DND-41 (cell line): Measurements from ENCODE around the gene EPB41.

Source experiments
- ATAC-seq: fragments of 200-7000 bp; cut with Tn5 transposase; 3 replicates; pipeline ENCODE4 v1.9.1; 2021; ENCODE audit warnings: low read depth; ENCODE audit not compliant: insufficient read depth
- DNase-seq: peaks from one replicate; pipeline ENCODE4 v3.0.0-alpha.2; 2020
- H2AFZ ChIP-seq: 2 replicates; pipeline ENCODE4 v1.6.0; 2012; ENCODE audit warnings: low read depth, low read length
- H3K27ac ChIP-seq: 2 replicates; pipeline ENCODE4 v1.5.1; 2012; ENCODE audit warnings: low read length, inconsistent platforms
- H3K27me3 ChIP-seq: fragments of 200-600 bp; sonication (generic); 2 replicates; pipeline ENCODE4 v1.6.0; 2012; ENCODE audit warnings: low read length, mild to moderate bottlenecking, inconsistent platforms; ENCODE audit not compliant: insufficient read depth, poor library complexity
- H3K36me3 ChIP-seq: 2 replicates; pipeline ENCODE4 v1.5.1; 2012; ENCODE audit warnings: low read length, inconsistent platforms; ENCODE audit not compliant: insufficient read depth
- H3K4me1 ChIP-seq: 2 replicates; pipeline ENCODE4 v1.5.1; 2012; ENCODE audit warnings: mild to moderate bottlenecking, low read length; ENCODE audit not compliant: insufficient read depth
- H3K4me2 ChIP-seq: 2 replicates; pipeline ENCODE4 v1.6.0; 2012; ENCODE audit warnings: mild to moderate bottlenecking, moderate library complexity, low read length, inconsistent platforms; ENCODE audit not compliant: insufficient read depth
- H3K4me3 ChIP-seq, 2 experiments: fragments of 200-600 bp in 1 of 2; shearing (Covaris generic) in 1 of 2; 2 replicates each; pipeline ENCODE4 v1.5.1; 2012 to 2016; ENCODE audit warnings: inconsistent platforms in 2 of 2, low read length in 2 of 2, mild to moderate bottlenecking in 2 of 2, low read depth in 1 of 2, moderate library complexity in 1 of 2
- H3K79me2 ChIP-seq: 2 replicates; pipeline ENCODE4 v1.6.0; 2012; ENCODE audit warnings: low read length, inconsistent platforms; ENCODE audit not compliant: insufficient read depth
- H3K9ac ChIP-seq: 2 replicates; pipeline ENCODE4 v1.6.0; 2012; ENCODE audit warnings: low read depth, mild to moderate bottlenecking, inconsistent platforms, low read length, moderate library complexity
- H3K9me3 ChIP-seq: 2 replicates; pipeline ENCODE4 v1.5.1; 2012; ENCODE audit warnings: low read length, moderate library complexity, mild to moderate bottlenecking, inconsistent platforms; ENCODE audit not compliant: insufficient read depth, severe bottlenecking
- H4K20me1 ChIP-seq: 2 replicates; pipeline ENCODE4 v1.6.0; 2012; ENCODE audit warnings: low read length; ENCODE audit not compliant: insufficient read depth
- EZH2 ChIP-seq: IDR thresholded peaks from 3 replicates; pipeline ENCODE4 v1.6.1; 2012; ENCODE audit warnings: borderline replicate concordance, low read depth, mild to moderate bottlenecking, moderate library complexity, low read length, inconsistent platforms; ENCODE audit not compliant: severe bottlenecking
- TF ChIP-seq, protein P1 (sequence below): IDR thresholded peaks from 2 replicates; pipeline ENCODE4 v1.5.1; 2012; ENCODE audit warnings: borderline replicate concordance, low read length, moderate library complexity, mild to moderate bottlenecking; ENCODE audit not compliant: poor library complexity, severe bottlenecking; ENCODE audit errors: extremely low read depth

The EPB41 gene

DNA sequence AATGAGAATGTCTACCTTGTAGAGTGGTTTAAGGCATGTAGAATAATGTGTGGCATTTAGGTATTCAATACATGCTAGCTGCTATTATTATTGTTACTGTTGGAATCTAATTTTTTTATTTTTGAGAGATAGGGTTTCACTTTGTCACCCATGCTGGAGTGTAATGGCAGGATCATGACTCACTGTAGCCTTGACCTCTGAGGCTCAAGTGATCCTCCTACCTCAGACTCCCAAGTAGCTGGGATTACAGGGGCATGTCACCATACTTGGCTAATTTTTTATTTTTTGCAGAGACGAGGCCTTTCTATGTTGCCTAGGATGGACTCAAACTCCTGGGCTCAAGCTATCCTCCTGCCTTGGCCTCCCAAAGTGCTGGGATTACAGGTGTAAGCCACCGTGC is 61.9 kb downstream of the EPB41 start:
- Histone ChIP-seq H3K4me1 (peaks cover 19% of the 10 kb centered on the region), H3K27me3 (no peaks in the 10 kb centered on the region), H3K27ac (no peak overlapping the region), H2AFZ (no peak overlapping the region), H3K9me3 (no peaks in the 10 kb centered on the region), H3K36me3 (no peaks in the 10 kb centered on the region), H4K20me1 (peaks cover 8% of the 10 kb centered on the region; the same call in 1 of the 2 replicates), H3K79me2 (peaks cover 70% of the 10 kb centered on the region), H3K9ac (no peak overlapping the region), H3K4me3 (no peak overlapping the region), H3K4me2 (no peak overlapping the region)
- ATAC-seq (no peak), DNase-seq (no peak)
- TF ChIP-seq, protein P1, sequence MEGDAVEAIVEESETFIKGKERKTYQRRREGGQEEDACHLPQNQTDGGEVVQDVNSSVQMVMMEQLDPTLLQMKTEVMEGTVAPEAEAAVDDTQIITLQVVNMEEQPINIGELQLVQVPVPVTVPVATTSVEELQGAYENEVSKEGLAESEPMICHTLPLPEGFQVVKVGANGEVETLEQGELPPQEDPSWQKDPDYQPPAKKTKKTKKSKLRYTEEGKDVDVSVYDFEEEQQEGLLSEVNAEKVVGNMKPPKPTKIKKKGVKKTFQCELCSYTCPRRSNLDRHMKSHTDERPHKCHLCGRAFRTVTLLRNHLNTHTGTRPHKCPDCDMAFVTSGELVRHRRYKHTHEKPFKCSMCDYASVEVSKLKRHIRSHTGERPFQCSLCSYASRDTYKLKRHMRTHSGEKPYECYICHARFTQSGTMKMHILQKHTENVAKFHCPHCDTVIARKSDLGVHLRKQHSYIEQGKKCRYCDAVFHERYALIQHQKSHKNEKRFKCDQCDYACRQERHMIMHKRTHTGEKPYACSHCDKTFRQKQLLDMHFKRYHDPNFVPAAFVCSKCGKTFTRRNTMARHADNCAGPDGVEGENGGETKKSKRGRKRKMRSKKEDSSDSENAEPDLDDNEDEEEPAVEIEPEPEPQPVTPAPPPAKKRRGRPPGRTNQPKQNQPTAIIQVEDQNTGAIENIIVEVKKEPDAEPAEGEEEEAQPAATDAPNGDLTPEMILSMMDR = no peak
- TF ChIP-seq EZH2 = no peak

DNA sequence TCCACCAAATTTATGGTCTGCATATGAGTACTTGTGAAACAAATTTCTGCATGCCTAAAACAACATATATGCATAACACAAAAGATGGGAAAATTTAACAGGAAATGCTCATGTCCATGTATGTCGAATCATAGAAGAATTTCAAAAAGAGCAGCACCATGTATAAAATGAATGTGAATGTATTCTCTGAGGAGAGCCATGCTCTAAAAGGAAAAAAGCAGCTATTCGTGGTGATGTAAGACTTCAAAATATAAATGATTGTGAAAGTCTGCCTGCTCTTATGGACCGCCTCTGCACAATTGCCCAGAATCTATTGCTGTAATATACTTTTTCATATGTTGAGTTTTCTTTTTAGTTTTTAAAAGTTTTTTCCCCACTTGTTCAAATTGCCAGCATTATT is 66.8 kb downstream of the EPB41 start:
- Histone ChIP-seq H4K20me1 (peaks cover 7% of the 10 kb centered on the region; the same call in 1 of the 2 replicates), H3K36me3 (peaks cover 6% of the 10 kb centered on the region; the same call in 1 of the 2 replicates), H3K4me3 (no peak overlapping the region), H3K79me2 (peaks cover 65% of the 10 kb centered on the region), H3K9ac (no peak overlapping the region), H3K9me3 (peaks cover 12% of the 10 kb centered on the region), H3K27ac (no peak overlapping the region), H3K4me1 (no peaks in the 10 kb centered on the region), H3K4me2 (no peak overlapping the region), H2AFZ (no peak overlapping the region), H3K27me3 (no peaks in the 10 kb centered on the region)
- DNase-seq = no peak
- no peak for ATAC-seq
- no peak for TF ChIP-seq EZH2
- TF ChIP-seq, protein P1 = no peak

DNA sequence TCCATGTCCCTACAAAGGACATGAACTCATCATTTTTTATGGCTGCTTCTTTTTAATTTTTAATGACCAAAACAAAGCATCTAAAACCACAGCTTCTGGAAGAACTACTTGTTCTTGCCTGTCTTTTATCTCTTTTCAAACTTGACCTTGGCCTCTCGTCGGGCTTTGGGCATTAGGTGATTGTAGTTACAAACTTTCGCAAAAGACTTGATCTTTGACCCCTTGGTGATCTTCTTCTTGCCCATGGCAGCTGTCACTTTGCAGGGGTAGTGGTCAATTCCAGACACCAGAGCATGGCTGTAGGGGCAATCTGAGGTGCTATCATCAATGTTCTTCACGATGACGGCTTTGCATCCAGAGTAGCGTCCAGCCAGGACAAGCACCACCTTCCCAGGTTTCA is 67.8 kb downstream of the EPB41 start:
- TF ChIP-seq EZH2 = no peak
- TF ChIP-seq, protein P1 = no peak
- H3K4me2 ChIP-seq = no peak overlapping the region
- H3K79me2 ChIP-seq = peaks cover 60% of the 10 kb centered on the region
- H3K27me3 ChIP-seq = no peaks in the 10 kb centered on the region
- no peak overlapping the region for H3K4me3 ChIP-seq
- peaks cover 6% of the 10 kb centered on the region; the same call in 1 of the 2 replicates for H3K36me3 ChIP-seq
- peaks cover 12% of the 10 kb centered on the region for H3K9me3 ChIP-seq
- no peak overlapping the region for H3K9ac ChIP-seq
- H4K20me1 ChIP-seq = peaks cover 4% of the 10 kb centered on the region; the same call in 1 of the 2 replicates
- no peak overlapping the region for H3K27ac ChIP-seq
- no peak for ATAC-seq
- H3K4me1 ChIP-seq = no peaks in the 10 kb centered on the region
- no peak overlapping the region for H2AFZ ChIP-seq
- no peak for DNase-seq

DNA sequence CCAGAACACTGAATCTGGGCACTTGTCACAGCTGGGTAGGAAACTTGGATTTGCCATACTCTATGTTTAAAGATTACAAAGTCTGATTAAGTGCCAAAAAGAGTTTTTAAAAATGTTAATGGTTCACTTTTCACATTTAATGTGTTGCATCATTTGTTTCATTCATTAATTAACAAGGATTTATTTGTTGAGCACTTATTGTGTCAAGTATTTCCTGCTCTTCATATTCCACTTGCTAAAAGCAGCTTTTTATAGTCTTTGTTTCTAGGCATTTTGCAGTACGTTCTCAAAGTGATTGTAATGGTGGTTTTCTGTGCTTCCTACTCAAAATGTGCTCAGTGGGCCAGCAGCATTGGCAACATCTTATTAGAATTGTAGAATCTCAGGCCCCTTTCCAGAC is 68.7 kb downstream of the EPB41 start:
- no peak for TF ChIP-seq EZH2
- TF ChIP-seq, protein P1 = no peak
- no peak overlapping the region for H3K27ac ChIP-seq
- peaks cover 4% of the 10 kb centered on the region; the same call in 1 of the 2 replicates for H4K20me1 ChIP-seq
- H2AFZ ChIP-seq = no peak overlapping the region
- no peak overlapping the region for H3K9ac ChIP-seq
- no peak overlapping the region for H3K4me2 ChIP-seq
- H3K27me3 ChIP-seq = no peaks in the 10 kb centered on the region
- no peak overlapping the region for H3K4me3 ChIP-seq
- peaks cover 6% of the 10 kb centered on the region; the same call in 1 of the 2 replicates for H3K36me3 ChIP-seq
- ATAC-seq (no peak), DNase-seq (no peak)
- H3K4me1 ChIP-seq = no peaks in the 10 kb centered on the region
- peaks cover 12% of the 10 kb centered on the region for H3K9me3 ChIP-seq
- peaks cover 54% of the 10 kb centered on the region for H3K79me2 ChIP-seq
